Keratinocyte (primary cell): ENCODE data around the gene ADAMTS16.

ENCODE experiments used
- EZH2 ChIP-seq: IDR thresholded peaks from one replicate; pipeline ENCODE4 v1.6.1; 2012; ENCODE audit warnings: inconsistent platforms, mild to moderate bottlenecking, low read length, moderate library complexity
- TF ChIP-seq, protein P1 (sequence below), 3 experiments: IDR thresholded peaks in 1 of 3; conservative IDR thresholded peaks in 1 of 3; optimal IDR thresholded peaks in 1 of 3; 2 replicates in 2 of 3; 3 replicates in 1 of 3; pipeline versions ENCODE3 to v1.5.1; 2011; ENCODE audit warnings: low read length in 3 of 3, mild to moderate bottlenecking in 3 of 3, moderate library complexity in 2 of 3, control low read depth in 1 of 3, inconsistent platforms in 1 of 3; ENCODE audit not compliant: insufficient read depth in 2 of 3; ENCODE audit errors: extremely low read depth in 1 of 3

DNA sequence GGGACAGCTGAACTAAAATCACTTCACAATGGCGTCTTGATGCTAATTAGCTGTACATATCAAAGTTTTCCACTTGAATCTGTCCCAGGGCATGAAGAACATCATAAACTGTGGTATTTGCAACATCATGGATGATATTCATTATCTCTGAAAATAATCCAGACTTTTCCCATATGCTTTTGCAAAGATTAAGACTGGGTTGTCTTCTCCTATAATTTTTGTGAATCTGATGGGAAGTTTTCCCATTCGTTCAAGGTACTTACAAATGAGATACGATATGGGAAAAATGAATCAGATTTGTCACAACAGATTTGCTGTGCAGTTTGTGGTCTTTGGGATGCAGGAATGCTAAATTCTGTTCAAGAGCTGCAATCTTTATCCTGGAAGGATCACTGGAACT, 17.4 kb upstream of the ADAMTS16 start:
- TF ChIP-seq, protein P1, sequence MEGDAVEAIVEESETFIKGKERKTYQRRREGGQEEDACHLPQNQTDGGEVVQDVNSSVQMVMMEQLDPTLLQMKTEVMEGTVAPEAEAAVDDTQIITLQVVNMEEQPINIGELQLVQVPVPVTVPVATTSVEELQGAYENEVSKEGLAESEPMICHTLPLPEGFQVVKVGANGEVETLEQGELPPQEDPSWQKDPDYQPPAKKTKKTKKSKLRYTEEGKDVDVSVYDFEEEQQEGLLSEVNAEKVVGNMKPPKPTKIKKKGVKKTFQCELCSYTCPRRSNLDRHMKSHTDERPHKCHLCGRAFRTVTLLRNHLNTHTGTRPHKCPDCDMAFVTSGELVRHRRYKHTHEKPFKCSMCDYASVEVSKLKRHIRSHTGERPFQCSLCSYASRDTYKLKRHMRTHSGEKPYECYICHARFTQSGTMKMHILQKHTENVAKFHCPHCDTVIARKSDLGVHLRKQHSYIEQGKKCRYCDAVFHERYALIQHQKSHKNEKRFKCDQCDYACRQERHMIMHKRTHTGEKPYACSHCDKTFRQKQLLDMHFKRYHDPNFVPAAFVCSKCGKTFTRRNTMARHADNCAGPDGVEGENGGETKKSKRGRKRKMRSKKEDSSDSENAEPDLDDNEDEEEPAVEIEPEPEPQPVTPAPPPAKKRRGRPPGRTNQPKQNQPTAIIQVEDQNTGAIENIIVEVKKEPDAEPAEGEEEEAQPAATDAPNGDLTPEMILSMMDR (optimal IDR thresholded peaks at IDR 0.05 in 1 of 3, IDR thresholded peaks at IDR 0.05 in 1 of 3, conservative IDR thresholded peaks at IDR 0.05 in 1 of 3; ENCODE audit: extremely low read depth in 1 of 3, insufficient read depth in 2 of 3, low read length in 3 of 3), result no peak
- TF ChIP-seq EZH2, result no peak
